Epithelial cell of esophagus (primary cell): Measurements from ENCODE around the gene JKAMP.

Source experiments
- DNase-seq: peaks from one replicate; pipeline ENCODE4 v3.0.0; 2010; ENCODE audit warnings: low read depth
- H3K4me3 ChIP-seq: 2 replicates; pipeline ENCODE4 v1.5.1; 2011; ENCODE audit warnings: mild to moderate bottlenecking, low read length, control low read depth
- CTCF ChIP-seq: IDR thresholded peaks from 2 replicates; pipeline ENCODE4 v1.5.1; 2011; ENCODE audit warnings: low read depth, mild to moderate bottlenecking, low read length, control low read depth, inconsistent platforms; ENCODE audit not compliant: insufficient read depth; ENCODE audit errors: missing control alignments

Gene JKAMP

DNA sequence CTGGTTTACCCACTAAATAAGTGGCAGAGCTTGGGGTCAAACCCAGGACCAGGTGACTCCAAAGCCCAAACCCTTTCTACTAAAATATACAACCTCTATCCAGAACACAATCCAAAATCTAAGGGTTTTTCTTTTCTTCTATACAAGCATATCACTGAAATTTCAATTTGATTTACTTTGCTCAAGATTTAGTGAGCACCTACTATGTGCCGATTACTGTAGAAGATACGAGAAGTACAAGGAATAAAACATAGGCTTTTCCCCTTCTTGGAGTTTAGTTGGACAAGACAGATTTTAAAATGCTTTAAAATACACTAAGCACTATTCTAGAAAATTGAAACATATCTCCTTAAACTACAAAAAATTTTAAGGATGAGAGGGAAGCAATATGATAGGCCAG is 2.9 kb upstream of the JKAMP start:
- H3K4me3 ChIP-seq = no peak overlapping the region
- DNase-seq = no peak
- TF ChIP-seq CTCF = no peak

DNA sequence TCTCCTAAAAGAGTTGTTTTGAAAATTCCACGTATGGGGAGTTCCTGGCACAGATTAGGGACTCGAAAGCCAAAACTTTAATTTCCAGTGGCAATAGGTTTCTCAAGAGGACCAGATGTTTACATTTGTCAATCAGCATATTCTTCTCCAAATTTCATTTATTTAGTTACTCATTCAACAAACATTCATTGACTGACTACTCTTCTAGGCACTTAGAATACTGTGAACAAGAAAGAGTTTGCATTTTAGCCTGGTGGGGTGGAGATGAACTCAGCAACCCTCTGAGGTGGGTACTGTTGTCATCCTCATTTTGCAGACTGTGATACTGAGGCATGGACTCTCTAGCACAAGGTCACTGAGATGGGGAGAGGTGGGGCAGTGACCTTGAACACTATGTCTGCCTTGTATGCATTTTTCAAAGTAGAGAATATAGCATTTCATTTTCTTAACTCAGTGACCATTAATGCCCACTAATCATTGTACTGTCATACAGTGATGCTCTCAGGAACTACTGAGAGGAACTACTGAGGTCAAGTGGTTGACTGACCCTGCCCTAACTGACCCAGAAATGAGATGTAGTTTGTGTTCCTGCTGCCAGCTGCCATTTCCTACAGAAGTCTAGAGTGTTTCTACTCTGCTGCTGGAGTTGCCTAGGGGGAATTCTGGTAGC is 2.3 kb upstream of the JKAMP start:
- DNase-seq = peak; percentile 49

GRCh38 chr14:59482541-59483331 is 1.6 kb upstream of the JKAMP start:
- no peak for TF ChIP-seq CTCF
- DNase-seq = peak; percentile 93
- H3K4me3 ChIP-seq = peak overlapping the region; percentile 64

More for the DNA sequence above, 2.3 kb upstream of the JKAMP start:
- no peak for TF ChIP-seq CTCF
- peak overlapping the region; percentile 64 for H3K4me3 ChIP-seq

- H3K4me3 ChIP-seq = peak overlapping the region; percentile 64
- TF ChIP-seq CTCF = no peak
- DNase-seq = peak; percentile 52
Observed at GRCh38 chr14:59483363-59483762, 954 bp upstream of the JKAMP start.

DNA sequence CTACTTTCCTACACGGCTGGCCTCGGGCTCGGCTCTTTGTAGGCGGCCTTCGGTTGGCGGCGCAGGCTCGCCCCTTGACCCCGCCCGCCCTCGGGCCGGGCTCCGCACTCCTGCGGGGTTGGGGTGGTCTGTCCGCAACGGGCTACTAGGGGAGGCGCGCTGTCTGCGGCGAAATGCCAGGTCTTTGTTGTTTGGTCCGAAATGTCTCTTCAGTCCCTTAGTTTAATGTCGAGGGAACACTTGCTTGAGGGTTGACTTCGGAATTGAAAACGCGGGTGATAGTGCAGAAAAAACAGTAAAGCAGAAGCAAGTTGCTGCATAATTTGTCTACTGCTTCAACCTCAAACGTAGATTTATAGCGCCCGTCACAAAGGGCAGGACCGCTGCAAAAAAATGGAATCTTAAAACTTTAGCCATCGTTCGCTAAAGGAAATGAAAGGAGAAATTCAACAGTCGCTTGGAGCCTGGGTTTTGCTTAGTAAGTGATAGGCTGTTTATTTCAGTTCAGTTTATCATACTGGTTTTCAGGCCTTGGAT is 390 bp downstream of the JKAMP start:
- no peak for DNase-seq
- TF ChIP-seq CTCF = no peak
- peak overlapping the region; percentile 64 for H3K4me3 ChIP-seq

DNA sequence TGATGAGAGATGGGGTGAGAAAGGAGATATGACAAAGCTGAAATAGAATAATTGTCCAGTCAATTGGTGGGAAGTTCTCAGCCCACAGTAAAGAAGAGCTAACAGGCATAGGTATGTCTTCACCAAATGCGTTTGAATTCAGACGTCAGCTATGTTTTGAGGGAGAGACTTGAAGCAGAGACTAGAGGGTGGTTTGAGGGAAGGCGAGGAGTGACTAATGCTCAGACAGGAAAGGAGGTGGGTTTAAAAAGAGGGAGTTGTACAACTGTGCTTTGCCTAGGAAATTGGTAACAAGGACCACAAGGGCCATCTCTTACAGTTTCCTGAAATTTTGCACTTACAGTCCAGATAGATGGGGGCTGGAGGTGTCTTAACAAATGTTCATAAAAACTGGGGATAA is 6.4 kb downstream of the JKAMP start:
- TF ChIP-seq CTCF = no peak
- no peak overlapping the region for H3K4me3 ChIP-seq
- no peak for DNase-seq
